RWPE2 (cell line): Measurements from ENCODE around the gene PDE4A.
A peak's percentile ranks its signal among the peaks of the same experiment; 100 is the strongest.

Source experiments
- ATAC-seq: fragments of 200-7000 bp; cut with Tn5 transposase; 3 replicates; pipeline ENCODE4 v1.9.1; 2021; ENCODE audit warnings: low read depth
- DNase-seq: peaks from one replicate; pipeline ENCODE4 v3.0.0-alpha.2; 2020; ENCODE audit warnings: low spot score
- H3K27ac ChIP-seq: fragments of 450-650 bp; 2 replicates; pipeline ENCODE4 v1.5.1; 2017; ENCODE audit warnings: mild to moderate bottlenecking; ENCODE audit not compliant: poor library complexity, severe bottlenecking
- H3K27me3 ChIP-seq: fragments of 250-450 bp; sonication (Bioruptor Pico); 2 replicates; pipeline ENCODE4 v1.5.1; 2021; ENCODE audit warnings: mild to moderate bottlenecking, moderate library complexity; ENCODE audit not compliant: insufficient read depth, poor library complexity, severe bottlenecking
- H3K36me3 ChIP-seq: fragments of 250-450 bp; sonication (Bioruptor Pico); 2 replicates; pipeline ENCODE4 v1.5.1; 2020; ENCODE audit warnings: low read depth, mild to moderate bottlenecking, moderate library complexity
- H3K4me1 ChIP-seq: fragments of 250-450 bp; sonication (Bioruptor Pico); 2 replicates; pipeline ENCODE4 v1.5.1; 2021; ENCODE audit warnings: mild to moderate bottlenecking, moderate library complexity; ENCODE audit not compliant: insufficient read depth, poor library complexity, severe bottlenecking
- H3K4me3 ChIP-seq: fragments of 250-450 bp; sonication (Bioruptor Pico); 2 replicates; pipeline ENCODE4 v1.5.1; 2021; ENCODE audit warnings: mild to moderate bottlenecking, moderate library complexity; ENCODE audit not compliant: severe bottlenecking
- H3K9me3 ChIP-seq: fragments of 250-450 bp; sonication (Bioruptor Pico); 2 replicates; pipeline ENCODE4 v1.5.1; 2021; ENCODE audit warnings: mild to moderate bottlenecking, moderate library complexity; ENCODE audit not compliant: severe bottlenecking
- CTCF ChIP-seq: fragments of 450-650 bp; IDR thresholded peaks from one replicate; pipeline ENCODE4 v1.5.1; 2017; ENCODE audit warnings: mild to moderate bottlenecking, moderate library complexity; ENCODE audit not compliant: poor library complexity, severe bottlenecking

PDE4A gene

GRCh38 chr19:10505583-10506229, 85.4 kb downstream of the PDE4A start:
- Histone ChIP-seq H3K27ac (no peak overlapping the region), H3K27me3 (no peaks in the 10 kb centered on the region), H3K4me1 (peaks cover 15% of the 10 kb centered on the region), H3K4me3 (no peak overlapping the region), H3K9me3 (no peaks in the 10 kb centered on the region), H3K36me3 (no peaks in the 10 kb centered on the region)
- no peak for DNase-seq
- ATAC-seq, result no peak
- peak; percentile 67 for TF ChIP-seq CTCF

GRCh38 chr19:10508036-10508435, 87.7 kb downstream of the PDE4A start:
- no peak for DNase-seq
- H3K27me3 ChIP-seq, result no peaks in the 10 kb centered on the region
- H3K4me3 ChIP-seq, result no peak overlapping the region
- ATAC-seq, result no peak
- no peaks in the 10 kb centered on the region for H3K9me3 ChIP-seq
- H3K4me1 ChIP-seq, result peaks cover 10% of the 10 kb centered on the region
- H3K27ac ChIP-seq, result no peak overlapping the region
- H3K36me3 ChIP-seq, result no peaks in the 10 kb centered on the region
- TF ChIP-seq CTCF, result no peak

GRCh38 chr19:10508707-10509106, 88.4 kb downstream of the PDE4A start:
- no peaks in the 10 kb centered on the region for H3K36me3 ChIP-seq
- no peak for ATAC-seq
- H3K27me3 ChIP-seq, result no peaks in the 10 kb centered on the region
- peak overlapping the region; percentile 70 for H3K27ac ChIP-seq
- H3K4me1 ChIP-seq, result peaks cover 10% of the 10 kb centered on the region
- no peak overlapping the region for H3K4me3 ChIP-seq
- DNase-seq, result no peak
- H3K9me3 ChIP-seq, result no peaks in the 10 kb centered on the region
- TF ChIP-seq CTCF, result no peak

- ATAC-seq (peak; percentile 87), DNase-seq (no peak)
- H3K4me3 ChIP-seq, result no peak overlapping the region
- no peaks in the 10 kb centered on the region for H3K27me3 ChIP-seq
- no peaks in the 10 kb centered on the region for H3K9me3 ChIP-seq
- peaks cover 10% of the 10 kb centered on the region for H3K4me1 ChIP-seq
- H3K36me3 ChIP-seq, result no peaks in the 10 kb centered on the region
- peak; percentile 78 for TF ChIP-seq CTCF
- peak overlapping the region; percentile 70 for H3K27ac ChIP-seq
Observed at GRCh38 chr19:10510301-10510802, 90.0 kb downstream of the PDE4A start.

GRCh38 chr19:10513223-10513622, 92.9 kb downstream of the PDE4A start:
- Histone ChIP-seq H3K27ac (no peak overlapping the region), H3K4me1 (peaks cover 10% of the 10 kb centered on the region), H3K9me3 (no peaks in the 10 kb centered on the region), H3K4me3 (no peak overlapping the region), H3K27me3 (no peaks in the 10 kb centered on the region), H3K36me3 (no peaks in the 10 kb centered on the region)
- no peak for TF ChIP-seq CTCF
- ATAC-seq, result no peak
- no peak for DNase-seq
